Heart left ventricle (tissue), 13 donors: Measurements from ENCODE around the gene SH3BP1.

ENCODE experiments used
- POLR2A ChIP-seq, 2 donors: fragments of 450-650 bp; IDR thresholded peaks; one replicate each; pipeline ENCODE4 v1.6.1; 2017; ENCODE audit warnings: antibody characterized with exemption in 2 of 2, mild to moderate bottlenecking in 2 of 2, moderate library complexity in 2 of 2
- TF ChIP-seq, protein P1 (sequence below), 12 donors: fragments of 200-600 bp; sonication (generic) in 4 of 12; IDR thresholded peaks; one replicate each; pipeline versions ENCODE4 v1.5.0 to v1.8.0; 2018 to 2022; ENCODE audit warnings: antibody characterized with exemption in 12 of 12, mild to moderate bottlenecking in 5 of 12
- donor health status: ischemic (EF 13 %, LVEDD 7.1; RV severe dilation, severe dysfunction).
- donor health status: DM: no; HTN: yes; CAD: no.
- donor health status: DM: no; HTN: no; CAD: no.
- donor health status: ischemic (EF 25% LVEDD 6.9; RV normal size, moderate dysfunction).
- donor health status: ischemic (EF 25% LVEDD 5.7; RV mildly dilated, moderate dysfunction).
- donor health status: ischemic (EF 35%, LVEDD 5.7; RV mildly dilated, moderate dysfunction).
- donor health status: nonischemic (EF 11% LVEDD 7.7; RV severe dilation, severe dysfunction).
- donor health status: DM: yes; HTN: yes; CAD: no.
- donor health status: PGD.
- donor health status: ischemic (EF 29% LVEDD 5.4; RV normal size, mild dysfunction).
- donor health status: nonischemic (EF 23%, LVEDD 6.1; RV moderate dilation, normal function).

DNA sequence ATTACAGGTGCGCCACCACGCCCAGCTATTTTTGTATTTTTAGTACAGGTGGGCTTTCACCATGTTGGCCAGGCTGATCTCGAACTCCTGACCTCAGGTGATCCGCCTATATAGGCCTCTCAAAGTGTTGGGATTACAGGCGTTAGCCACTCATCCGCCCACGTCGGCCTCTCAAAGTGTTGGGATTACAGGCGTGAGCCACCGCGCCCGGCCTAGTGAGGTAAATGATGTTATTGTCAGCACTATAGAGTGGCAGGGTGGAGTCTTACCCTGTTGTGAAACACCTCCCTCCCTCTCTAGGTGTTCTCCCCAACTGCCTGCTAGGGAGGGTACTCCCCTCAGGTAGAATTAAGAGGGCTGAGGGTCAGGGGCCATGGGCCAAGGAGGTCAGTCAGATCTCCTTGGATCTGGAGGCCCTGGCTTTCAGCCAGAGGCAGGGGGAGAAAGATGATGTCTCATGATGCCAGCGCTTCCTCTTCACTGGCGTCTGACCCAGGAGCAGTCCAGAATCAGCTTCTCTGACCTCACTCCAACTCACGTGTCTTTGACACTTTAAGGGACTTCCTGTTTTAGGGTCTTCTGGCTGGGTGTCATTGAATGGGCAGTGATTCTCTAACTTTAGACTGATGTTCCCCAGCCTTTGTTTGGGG lies 28.9 kb upstream of the SH3BP1 start:
- no peak for TF ChIP-seq POLR2A (IDR thresholded peaks at IDR 0.05)
- TF ChIP-seq, protein P1, sequence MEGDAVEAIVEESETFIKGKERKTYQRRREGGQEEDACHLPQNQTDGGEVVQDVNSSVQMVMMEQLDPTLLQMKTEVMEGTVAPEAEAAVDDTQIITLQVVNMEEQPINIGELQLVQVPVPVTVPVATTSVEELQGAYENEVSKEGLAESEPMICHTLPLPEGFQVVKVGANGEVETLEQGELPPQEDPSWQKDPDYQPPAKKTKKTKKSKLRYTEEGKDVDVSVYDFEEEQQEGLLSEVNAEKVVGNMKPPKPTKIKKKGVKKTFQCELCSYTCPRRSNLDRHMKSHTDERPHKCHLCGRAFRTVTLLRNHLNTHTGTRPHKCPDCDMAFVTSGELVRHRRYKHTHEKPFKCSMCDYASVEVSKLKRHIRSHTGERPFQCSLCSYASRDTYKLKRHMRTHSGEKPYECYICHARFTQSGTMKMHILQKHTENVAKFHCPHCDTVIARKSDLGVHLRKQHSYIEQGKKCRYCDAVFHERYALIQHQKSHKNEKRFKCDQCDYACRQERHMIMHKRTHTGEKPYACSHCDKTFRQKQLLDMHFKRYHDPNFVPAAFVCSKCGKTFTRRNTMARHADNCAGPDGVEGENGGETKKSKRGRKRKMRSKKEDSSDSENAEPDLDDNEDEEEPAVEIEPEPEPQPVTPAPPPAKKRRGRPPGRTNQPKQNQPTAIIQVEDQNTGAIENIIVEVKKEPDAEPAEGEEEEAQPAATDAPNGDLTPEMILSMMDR (IDR thresholded peaks at IDR 0.05) = no peak
